Glutamatergic neuron (in vitro differentiated cells): ENCODE results near the gene KNDC1. TPM values are rescaled to one million over a fixed set of nuclear protein-coding genes. Genes with fewer than 3 reads are reported as not detected.
"Not testable (repeated sequence)": the region's sequence is repeated elsewhere in the genome, so short reads cannot be mapped to it uniquely, and the experiment has no call there.

Source experiments
- DNase-seq: peaks from one replicate; pipeline ENCODE4 v3.0.0; 2022
- H3K27ac Mint-ChIP-seq: one replicate; pipeline ENCODE4 v1.8.0; 2020; ENCODE audit warnings: mild to moderate bottlenecking, mixed read lengths, inconsistent platforms; ENCODE audit not compliant: unreplicated experiment
- H3K27me3 Mint-ChIP-seq: one replicate; pipeline ENCODE4 v1.8.0; 2020; ENCODE audit warnings: mild to moderate bottlenecking, moderate library complexity, mixed read lengths, inconsistent platforms; ENCODE audit not compliant: unreplicated experiment
- H3K36me3 Mint-ChIP-seq: one replicate; pipeline ENCODE4 v1.8.0; 2020; ENCODE audit warnings: mild to moderate bottlenecking, mixed read lengths, inconsistent platforms; ENCODE audit not compliant: unreplicated experiment
- H3K4me1 Mint-ChIP-seq: one replicate; pipeline ENCODE4 v1.8.0; 2020; ENCODE audit warnings: mild to moderate bottlenecking, low read depth, mixed read lengths, inconsistent platforms; ENCODE audit not compliant: unreplicated experiment
- H3K4me3 Mint-ChIP-seq: one replicate; pipeline ENCODE4 v1.8.0; 2020; ENCODE audit warnings: mild to moderate bottlenecking, mixed read lengths, inconsistent platforms; ENCODE audit not compliant: unreplicated experiment
- H3K9me3 Mint-ChIP-seq: one replicate; pipeline ENCODE4 v1.8.0; 2020; ENCODE audit warnings: mild to moderate bottlenecking, moderate library complexity, mixed read lengths, inconsistent platforms; ENCODE audit not compliant: unreplicated experiment
- total RNA-seq: library from RNA; stranded (reverse); fragmentation: NEBNext Ultra II Directional; extraction: Animal tissue kit (Norgen Biotek cat#: 25700); gene quantifications from one replicate; pipeline ENCODE4 v1.2.1, GENCODE V29; 2021; ENCODE audit not compliant: unreplicated experiment
- TF ChIP-seq, protein P1 (sequence below): fragments of 200-600 bp; sonication (generic); IDR thresholded peaks from one replicate; pipeline ENCODE4 v1.5.0; 2021; ENCODE audit not compliant: partially characterized antibody, unreplicated experiment

Gene KNDC1
- total RNA-seq, 1 donor from 2014 or later: 7.4 TPM

DNA sequence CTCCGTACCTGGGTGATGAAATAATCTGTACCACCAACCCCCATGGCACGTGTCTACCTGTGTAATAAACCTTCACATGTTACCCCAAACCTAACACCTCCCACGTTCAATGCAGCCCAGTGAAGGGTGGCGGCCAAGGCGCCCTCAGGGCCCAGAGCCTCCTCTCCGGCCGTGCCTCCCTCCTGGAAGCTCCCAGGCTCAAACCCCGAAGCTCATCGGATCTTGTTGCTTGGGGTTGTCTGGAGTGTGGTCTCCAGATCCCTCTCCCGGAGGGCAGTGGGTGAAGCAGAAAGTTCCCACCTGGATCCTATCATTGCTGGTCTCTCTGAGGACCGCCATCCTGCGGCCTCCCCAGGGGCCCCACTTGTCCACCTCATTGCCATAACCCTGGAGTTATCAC is 9.4 kb upstream of the KNDC1 start:
- H3K4me3 Mint-ChIP-seq: no peak overlapping the region
- peaks cover 20% of the 10 kb centered on the region for H3K36me3 Mint-ChIP-seq
- peaks cover 1% of the 10 kb centered on the region for H3K9me3 Mint-ChIP-seq
- no peak for DNase-seq
- H3K27ac Mint-ChIP-seq: no peak overlapping the region
- peaks cover 5% of the 10 kb centered on the region for H3K27me3 Mint-ChIP-seq
- TF ChIP-seq, protein P1, sequence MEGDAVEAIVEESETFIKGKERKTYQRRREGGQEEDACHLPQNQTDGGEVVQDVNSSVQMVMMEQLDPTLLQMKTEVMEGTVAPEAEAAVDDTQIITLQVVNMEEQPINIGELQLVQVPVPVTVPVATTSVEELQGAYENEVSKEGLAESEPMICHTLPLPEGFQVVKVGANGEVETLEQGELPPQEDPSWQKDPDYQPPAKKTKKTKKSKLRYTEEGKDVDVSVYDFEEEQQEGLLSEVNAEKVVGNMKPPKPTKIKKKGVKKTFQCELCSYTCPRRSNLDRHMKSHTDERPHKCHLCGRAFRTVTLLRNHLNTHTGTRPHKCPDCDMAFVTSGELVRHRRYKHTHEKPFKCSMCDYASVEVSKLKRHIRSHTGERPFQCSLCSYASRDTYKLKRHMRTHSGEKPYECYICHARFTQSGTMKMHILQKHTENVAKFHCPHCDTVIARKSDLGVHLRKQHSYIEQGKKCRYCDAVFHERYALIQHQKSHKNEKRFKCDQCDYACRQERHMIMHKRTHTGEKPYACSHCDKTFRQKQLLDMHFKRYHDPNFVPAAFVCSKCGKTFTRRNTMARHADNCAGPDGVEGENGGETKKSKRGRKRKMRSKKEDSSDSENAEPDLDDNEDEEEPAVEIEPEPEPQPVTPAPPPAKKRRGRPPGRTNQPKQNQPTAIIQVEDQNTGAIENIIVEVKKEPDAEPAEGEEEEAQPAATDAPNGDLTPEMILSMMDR: no peak
- peaks cover 5% of the 10 kb centered on the region for H3K4me1 Mint-ChIP-seq

DNA sequence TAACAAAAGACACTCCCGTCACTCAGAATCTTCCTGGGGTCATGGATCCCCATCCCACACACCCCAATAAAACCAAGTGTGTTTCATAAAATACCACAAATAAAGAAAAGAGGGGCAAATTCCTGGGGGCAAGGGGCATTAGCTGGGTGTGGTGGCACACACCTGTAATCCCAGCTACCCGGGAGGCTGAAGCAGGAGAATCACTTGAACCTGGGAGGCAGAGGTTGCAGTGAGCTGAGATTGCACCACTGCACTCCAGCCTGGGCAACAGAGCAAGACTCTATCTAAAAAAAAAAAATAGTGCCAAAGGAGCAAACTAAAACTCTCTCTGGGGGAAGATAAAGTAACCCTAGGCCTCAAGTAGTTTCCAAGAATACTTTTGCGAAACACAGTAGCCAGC is 8.9 kb upstream of the KNDC1 start:
- H3K4me3 Mint-ChIP-seq, DNase-seq, H3K27ac Mint-ChIP-seq, H3K4me1 Mint-ChIP-seq, H3K27me3 Mint-ChIP-seq, H3K9me3 Mint-ChIP-seq: not testable (repeated sequence)
- H3K36me3 Mint-ChIP-seq: peaks cover 20% of the 10 kb centered on the region

DNA sequence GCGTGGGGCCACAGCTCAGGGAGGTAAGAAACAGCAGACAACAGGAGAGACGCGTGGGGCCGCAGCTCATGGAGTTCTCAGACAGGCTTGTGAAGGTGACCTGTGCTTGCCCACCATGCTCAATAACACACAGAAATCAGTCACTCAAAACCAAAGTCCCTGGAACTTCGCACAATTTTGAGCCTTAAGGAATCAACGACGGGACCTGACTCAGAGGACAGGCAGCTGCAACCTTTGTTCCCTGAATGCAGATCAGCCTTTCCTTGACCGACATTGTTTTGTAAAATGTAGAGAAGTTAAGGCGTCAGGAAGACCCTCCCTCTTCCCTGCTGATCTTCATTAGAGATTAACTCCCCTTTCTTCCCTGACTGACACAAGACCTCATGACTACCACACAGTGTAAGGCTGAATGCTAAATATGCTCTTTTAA is 8.5 kb upstream of the KNDC1 start:
- Mint-ChIP-seq H3K27me3 (peaks cover 5% of the 10 kb centered on the region), H3K9me3 (peaks cover 1% of the 10 kb centered on the region), H3K27ac (no peak overlapping the region), H3K36me3 (peaks cover 20% of the 10 kb centered on the region), H3K4me1 (peaks cover 5% of the 10 kb centered on the region), H3K4me3 (no peak overlapping the region)
- DNase-seq: no peak
- TF ChIP-seq, protein P1: no peak

DNA sequence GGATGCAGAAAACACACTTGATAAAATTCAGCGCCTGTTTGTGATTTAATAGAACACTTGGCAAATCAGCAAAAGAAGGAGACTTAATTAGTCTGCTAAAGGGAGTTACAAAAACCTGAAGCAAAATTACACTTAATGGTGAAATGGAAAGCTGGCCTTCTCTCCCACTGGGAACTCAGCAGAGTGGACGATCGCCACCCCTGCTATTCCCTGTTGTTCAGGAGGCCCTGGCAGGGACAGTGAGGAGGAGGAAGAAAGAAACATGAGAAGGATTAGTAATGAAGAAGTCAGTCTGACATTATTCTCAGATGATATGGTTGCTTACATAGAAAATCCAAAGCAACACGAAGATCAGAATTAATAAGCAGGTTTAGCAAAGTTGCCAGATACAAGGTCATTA is 5.6 kb upstream of the KNDC1 start:
- no peak overlapping the region for H3K4me3 Mint-ChIP-seq
- no peak for DNase-seq
- peaks cover 5% of the 10 kb centered on the region for H3K4me1 Mint-ChIP-seq
- H3K27ac Mint-ChIP-seq: no peak overlapping the region
- peaks cover 4% of the 10 kb centered on the region for H3K36me3 Mint-ChIP-seq
- H3K9me3 Mint-ChIP-seq: no peaks in the 10 kb centered on the region
- TF ChIP-seq, protein P1: no peak
- H3K27me3 Mint-ChIP-seq: peaks cover 4% of the 10 kb centered on the region

DNA sequence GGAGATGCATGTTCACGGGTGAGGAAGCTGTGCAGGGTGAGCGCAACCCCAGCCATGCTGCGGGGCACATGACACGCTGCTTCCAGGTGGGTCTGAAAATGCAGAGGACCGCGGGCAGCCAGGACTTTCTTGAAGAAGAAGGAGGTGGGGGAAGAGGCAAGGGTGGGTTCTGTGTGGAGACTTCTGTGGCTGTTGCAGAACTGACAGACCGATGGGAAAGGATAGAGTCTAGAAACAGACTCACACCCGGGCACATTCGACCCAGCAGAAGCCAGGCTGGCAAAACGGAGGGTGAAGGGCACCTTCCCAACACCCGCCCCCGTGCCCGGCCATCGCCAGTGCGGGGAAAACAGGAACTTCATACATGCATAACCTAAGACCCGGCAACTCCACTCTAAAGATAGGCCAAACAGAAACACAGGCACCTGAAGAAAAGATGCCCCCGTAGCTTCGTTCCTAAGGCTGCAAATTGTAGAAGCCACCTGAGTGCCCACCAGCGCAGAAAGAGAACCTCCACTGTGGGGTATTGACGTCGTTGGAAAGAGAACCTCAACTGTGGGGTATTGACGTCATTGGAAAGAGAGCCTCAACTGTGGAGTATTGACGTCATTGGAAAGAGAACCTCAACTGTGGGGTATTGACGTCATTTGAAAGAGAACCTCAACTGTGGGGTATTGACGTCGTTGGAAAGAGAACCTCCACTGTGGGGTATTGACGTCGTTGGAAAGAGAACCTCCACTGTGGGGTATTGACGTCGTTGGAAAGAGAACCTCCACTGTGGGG is 4.8 kb upstream of the KNDC1 start:
- Mint-ChIP-seq H3K4me3 (no peak overlapping the region), H3K4me1 (peaks cover 5% of the 10 kb centered on the region), H3K36me3 (peaks cover 4% of the 10 kb centered on the region), H3K27me3 (peaks cover 4% of the 10 kb centered on the region), H3K9me3 (no peaks in the 10 kb centered on the region), H3K27ac (no peak overlapping the region)
- TF ChIP-seq, protein P1: no peak
- no peak for DNase-seq
